Activated T-cell treated with anti-CD3 and anti-CD28 coated beads for 4 hours (primary cell): ENCODE data around the gene GUCA2A.
"Not testable (repeated sequence)": the region's sequence is repeated elsewhere in the genome, so short reads cannot be mapped to it uniquely, and the experiment has no call there.

Source experiments
- DNase-seq: peaks from one replicate; pipeline ENCODE4 v3.0.0-alpha.2; 2020

GUCA2A gene, protein sequence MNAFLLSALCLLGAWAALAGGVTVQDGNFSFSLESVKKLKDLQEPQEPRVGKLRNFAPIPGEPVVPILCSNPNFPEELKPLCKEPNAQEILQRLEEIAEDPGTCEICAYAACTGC

DNA sequence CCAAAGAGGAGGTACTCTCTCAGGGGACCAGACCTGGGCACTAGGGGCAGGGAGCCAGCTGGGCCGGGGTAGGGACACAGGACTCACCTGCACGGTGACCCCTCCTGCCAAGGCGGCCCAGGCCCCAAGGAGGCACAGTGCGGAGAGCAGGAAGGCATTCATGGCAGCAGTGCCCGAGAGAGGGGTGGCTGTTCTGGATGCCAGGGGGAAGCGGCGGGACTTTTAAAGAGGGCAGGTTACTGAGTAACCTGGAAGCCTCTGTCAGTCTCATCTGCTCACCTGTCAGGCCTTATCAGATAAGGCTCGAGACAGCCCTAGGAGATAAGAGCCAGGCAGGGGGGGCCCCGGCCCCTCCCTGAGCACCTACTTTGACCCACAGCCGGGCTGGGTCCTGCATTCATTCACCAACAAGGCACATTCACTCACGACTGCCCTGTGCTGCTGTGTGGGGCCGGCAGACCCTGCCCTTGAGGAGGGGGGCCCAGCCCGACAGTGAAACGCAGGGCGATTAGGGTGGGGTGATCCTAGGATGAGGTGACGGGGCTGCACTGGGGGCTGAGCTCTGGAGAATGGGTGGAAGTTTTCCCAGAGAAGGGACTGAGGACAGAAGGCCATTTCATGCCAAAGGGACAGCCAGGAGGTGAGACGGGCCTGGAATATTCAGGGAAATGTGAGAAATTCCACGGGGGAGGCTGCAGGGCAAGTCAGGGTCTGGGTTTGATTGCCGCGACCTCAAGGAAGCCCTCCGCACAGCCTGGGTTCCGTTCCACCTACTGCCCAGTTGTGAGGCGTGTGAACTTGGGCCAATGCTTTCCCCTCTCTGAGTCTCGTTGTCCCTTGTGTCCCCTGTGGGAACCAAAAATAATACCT is at the start of gene GUCA2A:
GUCA2A (minus strand) TSS at position 195 of the 870 bp plus-strand sequence; CDS start at position 162, 33 bp downstream.
- DNase-seq: no peak

DNA sequence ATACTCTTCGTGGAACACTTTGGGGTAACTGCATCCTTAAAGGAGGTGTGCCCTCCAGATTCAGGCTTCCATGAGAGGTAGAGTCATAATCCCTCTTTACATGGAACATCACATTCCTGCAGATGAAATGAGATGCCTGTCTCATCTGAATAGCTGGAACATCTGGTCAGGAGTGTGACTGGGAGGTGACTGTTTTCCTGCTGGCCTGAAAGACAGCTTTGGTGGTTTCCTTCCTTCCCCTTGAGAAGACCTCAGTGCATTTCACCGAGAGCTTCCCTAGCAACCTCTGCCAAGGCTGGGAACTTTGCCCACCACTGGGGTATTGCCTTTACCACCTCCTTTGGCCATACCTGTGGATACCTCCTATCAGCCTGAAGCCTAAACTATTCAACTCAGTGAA is 46.7 kb upstream of the GUCA2A start:
- DNase-seq: no peak

DNA sequence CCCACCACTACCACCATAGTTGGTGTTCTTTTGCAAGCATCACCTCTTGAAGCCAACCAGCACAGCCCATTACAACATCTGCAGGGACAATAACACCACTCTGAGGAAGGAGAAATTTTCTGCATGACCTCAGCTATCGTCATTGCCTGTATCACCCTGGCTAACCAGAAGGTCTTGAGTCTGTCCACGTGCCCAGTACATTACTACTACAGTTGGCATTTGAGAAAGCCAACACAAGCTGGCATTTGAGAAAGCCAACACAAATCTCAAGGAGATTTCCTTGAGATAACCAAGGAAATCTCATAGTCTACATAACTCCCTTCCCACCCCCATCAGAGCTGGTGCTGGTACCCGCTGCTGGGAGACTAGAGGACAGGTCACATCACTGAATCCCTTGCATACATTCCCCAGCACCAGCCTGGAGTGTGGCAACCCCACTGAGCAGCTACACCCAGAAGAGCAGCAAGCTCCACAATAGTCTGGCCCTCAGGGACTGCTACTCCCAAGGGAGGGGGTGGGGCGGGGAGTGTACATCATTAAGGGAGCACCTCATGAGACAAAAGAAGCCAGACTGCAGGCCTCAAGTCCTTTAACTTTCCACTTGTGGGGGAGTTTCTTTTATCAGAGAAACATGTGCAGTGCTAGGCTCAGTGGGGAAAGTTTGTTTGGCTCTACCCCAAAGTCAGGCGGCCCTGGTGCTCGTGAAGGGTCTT is 46.0 kb upstream of the GUCA2A start:
- no peak for DNase-seq

DNA sequence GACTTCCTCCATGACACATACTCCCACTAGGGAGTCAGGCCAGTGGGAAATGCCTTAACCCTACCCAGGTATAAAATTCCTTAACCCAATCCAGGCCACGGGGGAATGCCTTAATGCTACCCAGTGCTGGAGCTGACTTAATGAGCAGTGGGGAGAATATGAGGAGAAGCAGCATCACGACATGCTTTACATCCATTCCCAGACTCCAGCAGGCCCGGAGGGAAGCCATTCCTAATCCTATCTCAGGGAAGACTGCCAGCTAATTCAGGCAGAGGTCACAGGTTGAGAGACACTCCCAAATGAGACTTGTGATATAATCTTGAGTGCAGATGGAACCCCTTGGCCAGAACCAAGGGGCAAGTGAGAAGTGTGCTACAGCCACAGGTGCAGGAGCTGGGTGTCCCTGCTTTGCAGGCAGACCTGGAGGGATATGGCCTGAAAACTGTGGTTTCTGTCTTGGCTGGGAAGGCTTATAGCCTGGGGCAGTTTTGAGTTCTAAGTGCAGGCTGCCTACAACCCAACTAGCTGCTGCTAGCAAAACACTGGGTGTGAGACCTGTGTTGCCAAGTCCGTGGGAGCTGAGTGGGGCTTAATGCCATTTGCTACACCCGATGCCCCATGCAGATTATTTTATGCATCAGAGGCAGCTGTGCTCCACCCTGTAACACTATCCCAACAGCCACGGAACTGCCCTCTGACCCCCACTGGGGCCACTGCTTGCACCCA is 45.1 kb upstream of the GUCA2A start:
- DNase-seq: no peak

DNA sequence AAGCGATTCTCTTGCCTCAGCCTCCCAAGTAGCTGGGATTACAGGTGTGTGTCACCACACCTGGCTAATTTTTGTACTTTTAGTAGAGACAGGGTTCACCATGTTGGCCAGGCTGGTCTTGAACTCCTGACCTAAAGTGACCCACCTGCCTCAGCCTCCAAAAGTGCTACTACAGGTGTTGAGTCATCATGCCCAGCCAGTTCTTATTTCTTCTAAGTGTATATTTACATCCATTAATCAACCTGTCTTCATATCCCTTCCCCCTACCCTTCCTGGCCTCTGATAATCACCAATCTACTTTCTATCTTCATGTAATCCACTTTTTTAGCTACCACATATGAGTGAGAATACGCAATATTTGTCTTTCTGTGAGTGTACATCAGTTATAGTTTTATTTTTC is 42.4 kb upstream of the GUCA2A start:
- DNase-seq: not testable (repeated sequence)

DNA sequence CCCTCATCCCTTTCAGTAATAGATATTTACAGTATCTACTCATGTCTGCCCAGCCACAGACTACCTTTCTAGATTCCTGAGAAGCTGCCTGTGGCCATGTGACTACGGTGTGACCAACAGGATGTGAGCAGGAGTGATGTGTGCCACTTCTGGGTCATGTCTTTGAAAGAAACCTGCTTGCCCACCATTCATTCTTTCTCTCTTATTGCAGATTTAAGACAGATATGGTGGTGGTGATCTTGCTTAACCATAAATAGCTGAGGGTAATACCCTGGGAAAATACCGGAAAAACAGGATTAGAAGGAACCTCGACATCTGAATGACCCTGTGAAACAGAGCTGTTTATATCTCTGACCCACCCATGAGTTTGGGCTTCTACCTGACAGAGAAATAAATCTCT is 41.6 kb upstream of the GUCA2A start:
- no peak for DNase-seq

DNA sequence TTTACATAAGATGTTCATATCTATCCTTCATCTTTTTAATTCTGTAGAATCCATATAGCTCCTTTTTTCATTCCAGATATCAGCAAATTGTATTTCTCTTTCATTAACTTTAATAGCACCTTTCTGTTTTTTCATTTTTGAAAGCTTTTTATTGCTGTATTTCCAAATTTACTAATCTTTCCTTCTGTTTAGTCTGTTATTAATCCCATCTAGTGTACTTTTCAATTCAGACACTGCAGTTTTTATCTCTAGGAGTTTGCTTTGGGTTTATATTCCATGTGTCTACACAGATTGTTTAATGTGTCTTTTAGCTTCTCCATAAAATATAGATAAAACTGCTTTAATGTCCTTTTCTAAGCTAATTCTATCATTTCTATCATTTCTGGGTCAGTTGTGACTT is 37.4 kb upstream of the GUCA2A start:
- no peak for DNase-seq

DNA sequence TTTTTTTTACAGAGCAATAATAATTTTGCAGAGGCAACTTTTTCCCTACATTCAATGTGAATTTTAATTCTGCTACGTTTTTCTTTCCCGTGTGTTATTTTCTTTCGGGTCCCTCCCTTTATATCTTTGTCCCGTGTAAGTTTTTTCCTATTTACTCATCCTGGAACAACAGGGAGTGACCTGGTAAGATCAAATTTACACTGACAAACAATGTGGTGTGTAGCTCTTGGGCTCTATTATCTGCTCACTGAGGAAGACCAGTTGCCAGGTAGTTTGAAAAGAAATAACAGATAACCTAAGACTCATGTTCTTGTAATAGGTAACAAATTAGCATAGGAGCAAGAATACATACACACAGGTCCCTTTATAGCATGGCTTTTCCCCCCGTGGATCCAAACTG is 33.7 kb upstream of the GUCA2A start:
- DNase-seq: no peak

DNA sequence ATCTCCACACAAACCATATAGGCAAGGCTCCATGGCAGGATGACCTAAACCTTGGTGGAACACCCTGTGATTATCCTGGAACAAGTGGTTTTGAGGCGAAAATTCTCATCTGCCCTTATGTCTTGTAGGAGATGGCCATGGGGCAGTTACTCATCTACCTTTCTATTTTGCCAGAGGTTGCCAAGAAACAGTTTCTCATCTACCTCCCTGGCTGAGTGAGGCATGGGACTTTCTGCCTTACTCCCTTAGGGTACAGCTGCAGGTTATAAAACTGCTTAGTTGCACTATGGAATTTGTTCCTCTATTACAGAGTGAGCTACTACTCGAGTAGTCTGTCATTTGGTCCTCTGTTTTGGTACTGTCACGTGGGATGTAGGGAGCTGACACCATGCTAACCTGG is 31.3 kb upstream of the GUCA2A start:
- DNase-seq: no peak

DNA sequence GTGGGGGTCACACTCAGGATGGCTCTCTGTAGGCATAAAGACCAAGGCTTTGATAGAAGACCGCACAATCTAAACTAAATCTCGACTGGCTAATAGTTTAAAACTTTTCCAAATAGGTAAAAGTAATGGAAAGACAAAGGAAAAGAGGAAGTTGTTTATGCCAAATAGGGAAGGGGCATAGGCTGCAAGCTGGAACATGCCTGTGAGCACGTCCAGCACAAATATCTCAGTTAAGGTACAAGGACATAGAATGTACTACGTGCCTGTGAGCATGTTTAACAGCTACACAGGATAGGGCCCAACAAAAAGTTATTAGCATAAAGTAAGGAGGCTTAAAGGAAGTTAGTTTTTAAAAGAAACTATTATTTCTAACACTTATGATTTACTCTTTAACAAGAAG is 27.6 kb upstream of the GUCA2A start:
- no peak for DNase-seq

DNA sequence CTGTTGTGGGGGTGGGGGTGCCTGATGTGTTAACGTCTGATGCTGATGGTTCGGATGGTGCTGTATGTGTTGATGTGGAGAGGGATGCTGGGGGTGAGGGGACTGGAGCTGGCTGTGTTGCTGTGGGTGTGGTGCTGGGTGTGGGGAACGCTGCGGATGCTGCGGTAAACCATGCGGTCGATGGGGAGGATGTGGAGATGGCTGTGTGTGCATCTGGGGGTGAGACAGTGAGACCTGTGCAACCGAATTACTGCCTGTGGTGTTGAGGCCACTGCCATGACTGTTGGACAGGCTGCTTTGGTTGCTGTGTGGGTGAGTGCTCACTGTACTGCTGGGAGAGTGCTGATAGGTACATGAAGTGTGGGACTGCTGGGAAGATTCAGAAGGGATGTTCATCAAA is 26.8 kb upstream of the GUCA2A start:
- no peak for DNase-seq

DNA sequence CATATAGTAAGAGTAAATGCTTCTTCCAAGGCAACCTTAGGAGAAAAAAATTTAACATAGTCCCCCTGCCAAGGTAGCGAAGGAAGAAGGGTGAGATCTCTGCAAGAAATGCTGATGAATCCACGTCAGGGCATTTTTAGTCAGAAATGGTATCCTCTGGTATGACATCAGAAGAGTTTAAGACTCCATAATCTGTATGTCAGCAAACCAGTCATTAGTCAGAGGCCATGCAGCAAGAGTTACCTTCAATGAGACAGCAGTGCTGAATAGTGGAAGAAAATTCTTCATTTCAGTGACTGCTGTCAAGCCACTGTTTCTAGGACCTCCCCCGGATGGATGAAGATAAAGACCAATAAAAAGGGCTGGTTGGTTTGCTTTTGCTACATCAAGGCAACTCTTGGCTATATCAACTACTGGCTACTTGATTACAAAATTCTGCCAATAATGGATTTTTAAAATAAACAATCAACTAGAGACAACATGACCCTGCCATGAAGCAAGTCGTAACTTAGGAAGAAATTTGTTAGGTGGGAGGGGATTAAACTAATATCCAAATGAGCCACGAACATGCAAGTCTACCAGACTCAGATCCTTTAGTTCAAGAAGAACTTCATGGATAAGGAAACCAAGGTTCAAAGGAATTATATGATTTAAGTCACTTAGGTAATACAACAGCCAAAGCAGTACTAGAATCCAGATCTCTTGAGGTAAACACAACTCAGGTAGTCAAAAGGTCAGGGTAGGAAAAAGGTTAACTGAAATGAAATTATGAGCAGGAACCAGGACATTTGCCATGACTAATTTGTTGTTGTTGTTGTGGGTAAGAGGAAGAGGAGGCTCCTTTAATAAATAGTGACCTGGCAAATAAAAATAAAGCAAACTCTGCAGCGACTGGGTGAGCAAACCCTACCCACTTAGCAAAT is 25.6 kb upstream of the GUCA2A start:
- DNase-seq: no peak

DNA sequence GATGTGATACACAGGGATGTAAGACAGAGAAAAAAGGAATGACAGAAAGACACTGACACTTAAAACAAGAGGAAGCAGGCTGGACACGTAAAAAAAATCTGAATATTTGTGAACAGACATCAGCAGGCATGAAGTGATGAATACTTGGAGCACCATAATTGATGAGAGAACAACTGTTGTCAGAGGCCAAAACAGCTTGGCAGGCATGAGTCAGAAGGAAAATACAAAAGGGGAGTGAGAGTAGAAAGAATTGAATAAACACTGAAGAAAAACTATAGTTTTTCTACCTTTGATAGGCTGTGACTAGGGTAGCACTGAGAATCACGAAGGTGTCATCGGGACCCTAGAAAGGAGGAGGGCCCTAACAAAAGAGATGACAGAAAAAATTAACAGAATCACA is 21.6 kb upstream of the GUCA2A start:
- no peak for DNase-seq

DNA sequence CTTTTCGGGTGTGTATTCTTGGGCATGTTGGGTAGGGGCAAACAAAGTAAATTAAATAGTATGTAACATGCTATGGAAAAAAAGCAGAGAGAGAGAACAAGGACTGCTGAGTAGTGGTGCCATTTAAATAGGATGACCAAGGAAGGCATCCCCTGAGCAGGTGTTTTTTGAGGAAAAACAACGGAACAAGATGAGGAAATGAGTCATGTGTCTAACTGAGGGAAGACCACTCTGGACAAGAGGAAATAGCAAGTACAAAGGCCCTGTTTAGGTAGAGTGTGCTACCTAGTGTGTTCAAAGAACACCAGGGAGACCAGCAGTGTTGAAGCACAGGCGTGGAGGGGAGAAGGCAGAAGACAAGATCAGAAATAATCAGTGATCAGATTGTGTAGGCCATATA is 20.1 kb upstream of the GUCA2A start:
- DNase-seq: no peak

DNA sequence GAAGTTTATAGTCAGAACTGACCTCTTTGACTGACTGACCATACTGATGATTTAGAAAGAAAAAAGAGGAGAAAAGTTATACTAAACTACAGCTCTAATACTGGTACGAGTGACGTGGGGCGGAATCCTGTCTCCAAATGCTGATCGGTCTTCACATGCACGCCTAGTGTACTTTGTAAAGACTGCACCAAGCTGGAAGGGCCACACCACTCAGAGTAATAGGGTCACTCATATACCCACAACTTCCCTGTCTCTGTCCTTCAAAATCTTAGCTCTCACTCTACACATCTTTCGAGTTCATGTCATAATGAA is 19.4 kb upstream of the GUCA2A start:
- no peak for DNase-seq

DNA sequence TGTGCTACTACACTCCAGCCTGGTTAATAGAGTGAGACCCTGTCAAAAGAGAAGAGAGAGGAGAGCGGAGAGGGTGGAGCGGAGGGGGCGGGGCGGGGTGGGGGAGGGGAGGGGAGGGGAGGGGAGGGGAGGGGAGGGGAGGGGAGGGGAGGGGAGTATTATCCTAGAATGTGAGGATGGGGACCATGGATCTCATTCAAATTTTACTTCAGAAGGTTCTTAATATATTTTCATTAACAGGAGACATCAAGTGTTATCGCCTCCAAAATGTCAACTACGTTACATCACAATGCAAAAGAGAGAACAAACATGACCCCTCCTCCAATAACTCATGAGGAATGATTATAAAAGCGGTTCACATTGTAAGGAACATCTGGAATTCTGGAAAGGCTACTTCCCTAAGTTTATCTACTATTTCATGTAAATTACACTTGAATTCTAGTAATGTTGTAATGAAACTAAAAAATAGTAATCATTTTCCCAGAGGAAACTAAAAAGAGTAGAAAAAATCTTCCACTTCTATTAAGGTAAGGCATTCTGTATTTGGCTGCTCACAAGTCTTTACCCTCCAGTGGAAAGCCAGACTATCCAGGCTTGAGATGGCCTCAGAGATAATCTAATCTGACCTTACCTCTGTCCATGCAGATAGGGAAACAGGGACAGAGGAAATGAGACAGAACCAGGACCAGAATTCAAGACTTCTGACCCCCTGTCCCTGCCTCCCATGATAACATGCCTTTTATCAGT is 18.8 kb upstream of the GUCA2A start:
- no peak for DNase-seq

DNA sequence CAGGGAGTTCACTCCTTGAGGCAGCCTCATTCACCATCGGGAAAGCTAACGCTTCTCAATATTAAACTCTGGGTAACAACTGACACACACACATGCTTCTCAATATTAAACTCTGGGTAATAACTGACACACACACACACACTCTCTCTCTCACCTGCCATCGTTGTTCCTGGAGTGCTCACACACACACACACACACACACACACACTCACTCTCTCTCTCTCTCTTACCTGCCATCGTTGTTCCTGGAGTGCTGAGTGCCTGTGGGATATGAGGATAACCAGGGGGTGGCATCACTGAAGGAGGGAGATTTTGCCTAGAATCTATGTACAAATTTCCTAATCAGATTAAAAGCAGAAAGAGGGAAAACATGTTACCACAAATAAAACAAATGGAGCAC is 17.1 kb upstream of the GUCA2A start:
- DNase-seq: no peak

DNA sequence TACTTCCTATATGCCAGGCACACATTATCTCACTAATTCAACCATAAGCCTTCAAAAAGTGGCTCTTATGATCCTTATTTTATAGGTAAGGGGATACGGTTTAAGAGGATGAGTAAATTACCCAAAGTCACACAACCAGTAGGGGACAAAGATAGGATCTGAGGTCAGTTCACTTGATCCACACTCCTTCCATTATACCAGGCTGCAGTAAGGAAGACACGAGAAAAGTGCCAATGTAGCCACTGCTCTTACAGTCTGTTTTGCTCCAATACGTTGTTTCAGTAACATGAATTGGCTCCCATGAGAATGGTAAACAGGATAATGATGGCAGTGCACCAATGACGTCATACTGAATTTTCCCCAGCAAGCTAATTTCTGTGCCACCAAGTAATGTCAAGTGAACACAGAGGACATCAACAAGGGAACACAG is 15.4 kb upstream of the GUCA2A start:
- no peak for DNase-seq

DNA sequence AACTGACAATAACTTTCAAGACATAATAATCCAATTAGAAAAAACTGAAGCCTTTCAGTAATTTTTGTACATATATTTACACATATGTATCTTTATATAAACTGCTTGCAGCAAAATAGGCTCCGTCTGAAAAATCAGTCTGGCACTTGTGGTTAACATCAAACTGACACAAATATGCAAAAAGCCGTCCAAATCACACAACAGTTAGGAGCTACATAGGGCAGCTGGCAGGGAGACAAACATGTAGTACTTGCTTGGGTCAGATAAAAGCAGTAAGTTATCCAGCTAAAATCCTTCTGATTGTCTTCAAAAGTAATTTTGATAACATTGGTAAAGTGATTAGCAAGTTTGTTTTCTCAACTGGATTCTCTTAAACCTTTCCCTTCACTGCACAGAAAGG is 14.7 kb upstream of the GUCA2A start:
- DNase-seq: no peak

DNA sequence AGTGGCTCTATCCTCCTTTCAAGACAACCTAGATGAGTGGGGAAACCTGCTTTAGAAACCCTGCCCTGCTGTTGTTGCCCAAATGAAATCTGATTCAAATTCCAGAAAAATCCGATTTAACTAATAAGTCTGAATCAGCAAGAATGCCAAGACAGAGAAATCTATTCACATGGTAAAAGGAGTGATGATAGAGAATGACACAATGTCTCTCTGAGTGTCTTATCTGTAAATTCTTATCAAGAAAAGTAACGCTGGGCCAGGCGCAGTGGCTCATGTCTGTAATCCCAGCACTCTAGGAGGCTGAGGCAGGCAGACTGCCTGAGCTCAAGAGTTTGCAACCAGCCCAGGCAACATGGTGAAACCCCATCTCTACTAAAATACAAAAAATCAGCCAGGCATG is 13.7 kb upstream of the GUCA2A start:
- no peak for DNase-seq

DNA sequence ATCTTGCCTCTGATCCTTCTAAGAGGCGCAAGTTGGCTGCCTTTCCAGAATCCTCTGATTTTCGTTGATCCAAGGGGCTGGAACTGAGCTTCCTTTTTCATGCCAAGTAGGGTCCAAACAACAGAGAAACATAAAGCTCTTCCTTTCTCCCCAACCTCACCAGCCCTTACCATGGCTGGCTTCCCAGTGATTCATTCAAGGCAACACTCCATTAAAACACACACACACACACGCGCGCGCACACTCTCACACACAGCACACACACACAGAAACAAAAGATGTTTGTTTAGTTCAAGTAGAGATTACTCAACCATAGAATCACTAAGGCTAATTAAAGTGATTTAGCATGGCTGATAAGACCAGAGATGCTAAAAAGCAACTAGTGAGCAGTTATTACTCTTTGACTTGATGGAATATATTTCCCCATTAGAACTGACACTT is 13.0 kb upstream of the GUCA2A start:
- DNase-seq: no peak
